Measurements from ENCODE around the gene HLA-DQB2.
"Not testable (repeated sequence)": the region's sequence is repeated elsewhere in the genome, so short reads cannot be mapped to it uniquely, and the experiment has no call there.

Gene HLA-DQB2

DNA sequence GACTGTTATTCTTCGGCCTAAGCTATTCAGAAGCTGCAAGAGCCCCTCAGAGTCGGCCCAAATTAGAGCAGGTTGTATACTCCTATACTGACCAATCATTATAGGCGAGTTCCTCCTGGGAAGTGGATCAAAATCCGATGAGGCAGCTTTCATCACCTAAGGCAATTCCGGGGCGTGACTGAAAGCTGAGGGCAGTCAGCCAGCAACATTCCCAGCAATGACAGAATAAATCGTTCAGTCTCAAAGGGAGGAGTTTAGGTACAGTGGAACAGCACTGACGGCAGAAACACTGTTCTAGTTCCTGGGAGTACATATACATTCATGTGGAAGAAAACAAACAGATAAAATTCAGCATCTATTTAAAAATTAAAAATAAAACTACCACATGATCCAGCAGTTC, 10.8 kb downstream of the HLA-DQB2 start:
- H3K27ac ChIP-seq (ENCODE audit: insufficient read depth, low read depth, low read length, poor library complexity, severe bottlenecking), result no peak overlapping the region
- H3K4me1 ChIP-seq (ENCODE audit: control insufficient read depth, insufficient read depth, low read length), result no peaks in the 10 kb centered on the region
- no peaks in the 10 kb centered on the region for H3K27me3 ChIP-seq (ENCODE audit: control insufficient read depth, insufficient read depth, low read length, poor library complexity, severe bottlenecking)
- no peaks in the 10 kb centered on the region for H3K36me3 ChIP-seq (ENCODE audit: control insufficient read depth, insufficient read depth, low read length)
- 80 to 85% methylated on average over 8 of the region's 8 CpGs for WGBS, 2 experiments
- H3K4me3 ChIP-seq (ENCODE audit: insufficient read depth, low read depth, low read length), result no peak overlapping the region
- H3K9me3 ChIP-seq (ENCODE audit: control insufficient read depth, low read length), result no peaks in the 10 kb centered on the region

DNA sequence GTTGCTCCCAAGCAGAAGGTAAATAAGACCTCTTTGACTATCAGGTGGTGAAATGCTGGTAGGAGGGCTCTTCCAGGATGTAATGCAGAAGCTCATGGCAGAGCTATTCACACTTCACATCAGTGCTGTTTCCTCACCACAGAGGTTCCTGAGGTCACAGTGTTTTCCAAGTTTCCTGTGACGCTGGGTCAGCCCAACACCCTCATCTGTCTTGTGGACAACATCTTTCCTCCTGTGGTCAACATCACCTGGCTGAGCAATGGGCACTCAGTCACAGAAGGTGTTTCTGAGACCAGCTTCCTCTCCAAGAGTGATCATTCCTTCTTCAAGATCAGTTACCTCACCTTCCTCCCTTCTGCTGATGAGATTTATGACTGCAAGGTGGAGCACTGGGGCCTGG, 17.7 kb downstream of the HLA-DQB2 start:
- WGBS, 2 experiments, result 61 to 71% methylated on average over 1 of the region's 1 CpG
- not testable (repeated sequence) for H3K36me3 ChIP-seq (ENCODE audit: control insufficient read depth, insufficient read depth, low read length); H3K27me3 ChIP-seq (ENCODE audit: control insufficient read depth, insufficient read depth, low read length, poor library complexity, severe bottlenecking); H3K9me3 ChIP-seq (ENCODE audit: control insufficient read depth, low read length); H3K4me1 ChIP-seq (ENCODE audit: control insufficient read depth, insufficient read depth, low read length); H3K4me3 ChIP-seq (ENCODE audit: insufficient read depth, low read depth, low read length); H3K27ac ChIP-seq (ENCODE audit: insufficient read depth, low read depth, low read length, poor library complexity, severe bottlenecking)

DNA sequence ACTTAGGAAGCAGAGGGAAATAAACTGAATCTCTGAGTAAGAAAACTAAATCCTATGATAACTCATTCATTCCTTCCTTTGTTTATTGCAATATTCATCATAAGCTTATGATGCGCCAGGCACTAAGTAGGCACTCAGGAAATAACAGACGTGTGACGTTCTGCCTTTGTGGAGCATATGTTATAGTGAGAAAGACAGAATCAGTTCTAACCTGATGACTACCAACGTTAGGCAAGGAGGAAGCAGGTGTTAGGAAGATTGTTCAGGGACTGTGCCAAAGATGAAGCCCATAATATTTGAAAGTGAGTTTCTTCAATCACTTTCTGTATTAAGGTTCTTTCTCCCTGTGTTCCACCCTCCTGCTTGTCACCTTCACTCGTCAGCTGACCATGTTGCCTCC, 18.6 kb downstream of the HLA-DQB2 start:
- no peaks in the 10 kb centered on the region for H3K9me3 ChIP-seq (ENCODE audit: control insufficient read depth, low read length)
- no peak overlapping the region for H3K27ac ChIP-seq (ENCODE audit: insufficient read depth, low read depth, low read length, poor library complexity, severe bottlenecking)
- no peak overlapping the region for H3K4me3 ChIP-seq (ENCODE audit: insufficient read depth, low read depth, low read length)
- H3K4me1 ChIP-seq (ENCODE audit: control insufficient read depth, insufficient read depth, low read length), result no peaks in the 10 kb centered on the region
- 75 to 76% methylated on average over 5 of the region's 5 CpGs for WGBS, 2 experiments
- H3K27me3 ChIP-seq (ENCODE audit: control insufficient read depth, insufficient read depth, low read length, poor library complexity, severe bottlenecking), result no peaks in the 10 kb centered on the region
- no peaks in the 10 kb centered on the region for H3K36me3 ChIP-seq (ENCODE audit: control insufficient read depth, insufficient read depth, low read length)

DNA sequence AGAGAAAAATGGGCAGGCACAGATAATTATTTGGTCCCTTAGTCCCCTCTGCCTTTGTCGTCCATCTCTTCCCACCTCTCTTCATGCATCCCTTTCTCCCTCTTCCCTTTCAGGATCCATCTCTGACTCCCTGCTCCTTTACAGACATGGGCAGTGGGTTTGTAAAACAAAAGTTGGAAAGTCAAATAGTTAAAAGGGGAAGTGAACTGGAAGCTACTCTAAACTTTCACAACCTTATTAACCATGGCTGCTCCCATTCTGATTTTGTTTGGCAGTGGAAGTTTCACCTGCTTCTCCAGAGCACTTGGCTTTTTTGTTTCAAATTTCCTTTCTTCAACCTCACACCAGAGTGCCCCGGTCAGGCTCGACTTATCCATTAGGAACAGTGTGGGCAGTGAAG, 21.0 kb downstream of the HLA-DQB2 start:
- H3K27me3 ChIP-seq (ENCODE audit: control insufficient read depth, insufficient read depth, low read length, poor library complexity, severe bottlenecking), result no peaks in the 10 kb centered on the region
- no peaks in the 10 kb centered on the region for H3K36me3 ChIP-seq (ENCODE audit: control insufficient read depth, insufficient read depth, low read length)
- H3K4me3 ChIP-seq (ENCODE audit: insufficient read depth, low read depth, low read length), result no peak overlapping the region
- no peaks in the 10 kb centered on the region for H3K9me3 ChIP-seq (ENCODE audit: control insufficient read depth, low read length)
- H3K4me1 ChIP-seq (ENCODE audit: control insufficient read depth, insufficient read depth, low read length), result no peaks in the 10 kb centered on the region
- WGBS, 2 experiments, result 93 to 100% methylated on average over 3 of the region's 3 CpGs
- H3K27ac ChIP-seq (ENCODE audit: insufficient read depth, low read depth, low read length, poor library complexity, severe bottlenecking), result no peak overlapping the region

DNA sequence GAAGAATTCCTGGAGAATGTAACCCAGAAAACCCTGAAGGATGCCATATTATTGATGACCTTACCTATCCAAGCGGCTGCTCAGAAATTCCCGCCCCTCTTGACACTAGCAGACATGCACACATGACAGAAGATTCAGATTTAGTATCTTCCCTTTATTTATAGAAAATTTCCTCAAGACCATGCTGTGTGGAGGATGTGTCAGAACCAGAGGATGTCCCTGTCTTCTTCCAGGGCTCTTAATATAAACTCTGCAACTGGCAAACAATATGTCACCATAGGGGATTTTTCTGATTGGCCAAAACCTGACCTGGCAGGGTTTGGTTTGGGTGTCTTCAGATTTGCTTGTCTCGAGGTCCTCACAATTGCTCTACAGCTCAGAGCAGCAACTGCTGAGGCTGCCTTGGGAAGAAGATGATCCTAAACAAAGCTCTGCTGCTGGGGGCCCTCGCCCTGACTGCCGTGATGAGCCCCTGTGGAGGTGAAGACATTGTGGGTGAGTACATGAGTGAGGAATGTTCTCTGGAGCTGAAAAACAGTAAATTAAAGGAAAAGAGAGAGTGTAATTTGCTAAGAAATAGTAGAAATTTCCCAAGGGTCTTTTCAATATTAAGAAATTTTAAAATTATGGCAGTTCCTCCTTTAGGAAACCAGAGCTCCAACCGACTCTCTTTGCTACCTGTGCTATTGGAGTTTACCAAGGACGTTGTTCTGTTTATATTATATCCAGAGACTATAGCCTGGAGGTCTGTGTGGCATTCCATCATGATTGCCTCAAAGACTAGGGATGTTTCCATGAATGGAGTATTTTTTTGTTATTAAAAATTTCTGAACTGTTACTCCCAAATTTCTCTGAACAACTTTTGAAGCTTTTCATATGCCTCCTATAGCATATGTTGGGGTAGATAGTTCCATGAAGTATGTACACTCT, 22.0 kb downstream of the HLA-DQB2 start, which contains the start of gene HLA-DQA2:
Gene HLA-DQA2 (plus strand): TSS at position 361 of the 930 bp plus-strand sequence. CDS start 53 bp downstream, at position 414.
- Histone ChIP-seq H3K4me1 (ENCODE audit: control insufficient read depth, insufficient read depth, low read length) (no peaks in the 10 kb centered on the region), H3K9me3 (ENCODE audit: control insufficient read depth, low read length) (no peaks in the 10 kb centered on the region), H3K27ac (ENCODE audit: insufficient read depth, low read depth, low read length, poor library complexity, severe bottlenecking) (no peak within 1 kb of the TSS), H3K4me3 (ENCODE audit: insufficient read depth, low read depth, low read length) (no peak within 1 kb of the TSS), H3K27me3 (ENCODE audit: control insufficient read depth, insufficient read depth, low read length, poor library complexity, severe bottlenecking) (no peaks in the 10 kb centered on the region), H3K36me3 (ENCODE audit: control insufficient read depth, insufficient read depth, low read length) (no peaks in the 10 kb centered on the region)
- WGBS, 2 experiments, result 75 to 83% methylated on average over 7 of the region's 7 CpGs

DNA sequence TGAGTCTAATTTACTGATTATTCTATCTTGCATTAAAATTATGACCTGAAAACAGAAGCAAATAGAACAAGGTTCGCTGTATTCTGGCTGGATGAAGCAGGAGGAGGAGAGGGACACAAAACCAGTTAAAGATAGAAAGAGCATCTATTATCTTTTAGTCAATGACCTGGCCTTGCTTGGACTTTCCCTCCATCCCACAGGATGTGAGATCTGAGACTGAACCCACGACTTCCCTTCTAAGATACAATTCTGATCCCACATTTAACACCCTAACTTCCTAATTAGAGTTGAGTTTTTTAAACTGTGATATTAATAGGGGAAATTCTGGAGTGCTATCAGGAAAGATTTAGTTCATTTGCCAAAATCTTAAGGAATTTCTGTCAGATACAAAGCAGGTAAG, 25.2 kb downstream of the HLA-DQB2 start:
- no peaks in the 10 kb centered on the region for H3K36me3 ChIP-seq (ENCODE audit: control insufficient read depth, insufficient read depth, low read length)
- 43 to 72% methylated on average over 1 to 2 of the region's 2 CpGs for WGBS, 2 experiments
- no peak overlapping the region for H3K27ac ChIP-seq (ENCODE audit: insufficient read depth, low read depth, low read length, poor library complexity, severe bottlenecking)
- no peak overlapping the region for H3K4me3 ChIP-seq (ENCODE audit: insufficient read depth, low read depth, low read length)
- H3K9me3 ChIP-seq (ENCODE audit: control insufficient read depth, low read length), result no peaks in the 10 kb centered on the region
- H3K4me1 ChIP-seq (ENCODE audit: control insufficient read depth, insufficient read depth, low read length), result no peaks in the 10 kb centered on the region
- H3K27me3 ChIP-seq (ENCODE audit: control insufficient read depth, insufficient read depth, low read length, poor library complexity, severe bottlenecking), result no peaks in the 10 kb centered on the region

DNA sequence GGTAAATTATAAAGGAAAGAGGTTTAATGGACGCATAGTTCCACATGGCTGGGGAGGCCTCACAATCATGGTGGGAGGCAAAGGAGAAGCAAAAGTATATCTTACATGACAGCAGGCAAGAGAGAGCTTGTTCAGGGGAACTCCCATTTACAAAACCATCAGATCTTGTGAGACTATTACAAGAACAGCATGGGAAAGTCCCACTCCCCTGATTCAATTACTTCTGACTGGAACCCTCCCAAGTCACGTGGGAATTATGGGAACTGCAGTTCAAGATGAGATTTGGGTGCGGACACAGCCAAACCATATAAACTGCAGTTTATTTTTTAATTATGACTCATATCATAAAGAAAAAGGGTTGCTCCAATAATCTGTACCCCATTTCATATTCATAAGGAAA, 44.5 kb downstream of the HLA-DQB2 start:
- 68 to 90% methylated on average over 3 of the region's 3 CpGs for WGBS, 2 experiments
- Histone ChIP-seq H3K36me3 (ENCODE audit: control insufficient read depth, insufficient read depth, low read length) (no peaks in the 10 kb centered on the region), H3K9me3 (ENCODE audit: control insufficient read depth, low read length) (peaks cover 2% of the 10 kb centered on the region), H3K4me3 (ENCODE audit: insufficient read depth, low read depth, low read length) (no peak overlapping the region), H3K4me1 (ENCODE audit: control insufficient read depth, insufficient read depth, low read length) (no peaks in the 10 kb centered on the region), H3K27ac (ENCODE audit: insufficient read depth, low read depth, low read length, poor library complexity, severe bottlenecking) (no peak overlapping the region), H3K27me3 (ENCODE audit: control insufficient read depth, insufficient read depth, low read length, poor library complexity, severe bottlenecking) (no peaks in the 10 kb centered on the region)

DNA sequence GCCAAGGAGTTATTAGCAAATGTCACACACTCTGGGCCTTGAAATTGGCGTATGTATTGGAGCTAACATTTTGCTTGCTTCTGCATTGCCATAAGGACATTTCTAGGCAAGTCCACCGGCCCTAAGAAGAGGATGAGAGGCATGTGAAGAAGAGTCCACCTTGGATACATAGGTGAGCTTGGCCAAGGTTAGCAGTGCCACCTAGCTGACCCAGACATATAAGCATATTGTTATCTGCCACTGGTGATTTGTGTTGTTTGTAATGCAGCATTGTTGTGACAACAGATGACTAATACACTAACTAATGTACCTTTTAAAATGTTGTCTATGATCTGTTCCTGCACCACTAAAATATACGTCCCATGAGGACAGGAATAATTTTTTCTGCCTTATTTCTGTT, 46.9 kb downstream of the HLA-DQB2 start:
- Histone ChIP-seq H3K27ac (ENCODE audit: insufficient read depth, low read depth, low read length, poor library complexity, severe bottlenecking) (no peak overlapping the region), H3K27me3 (ENCODE audit: control insufficient read depth, insufficient read depth, low read length, poor library complexity, severe bottlenecking) (no peaks in the 10 kb centered on the region), H3K4me1 (ENCODE audit: control insufficient read depth, insufficient read depth, low read length) (no peaks in the 10 kb centered on the region), H3K36me3 (ENCODE audit: control insufficient read depth, insufficient read depth, low read length) (no peaks in the 10 kb centered on the region), H3K9me3 (ENCODE audit: control insufficient read depth, low read length) (no peaks in the 10 kb centered on the region), H3K4me3 (ENCODE audit: insufficient read depth, low read depth, low read length) (no peak overlapping the region)
- 78 to 81% methylated on average over 2 to 3 of the region's 3 CpGs for WGBS, 2 experiments

DNA sequence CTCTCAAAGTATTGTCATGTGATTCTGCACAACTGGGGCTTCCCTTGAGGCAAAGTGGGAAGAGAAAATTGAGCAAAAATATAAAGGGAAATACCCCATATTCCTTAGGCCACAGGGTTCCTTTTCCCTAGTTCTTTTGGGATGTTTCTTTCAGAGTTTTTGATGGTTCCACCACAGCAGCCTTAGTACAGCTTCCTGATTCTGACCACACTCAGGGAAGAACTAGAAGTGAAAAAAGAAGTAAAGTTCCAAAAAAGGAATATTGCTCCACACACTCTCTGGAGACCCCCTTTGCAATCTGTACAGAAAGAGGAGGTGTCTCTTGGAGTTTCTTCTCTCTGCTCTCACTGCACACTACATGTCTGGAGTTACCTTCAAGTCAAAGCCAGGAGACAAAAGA, 50.1 kb downstream of the HLA-DQB2 start:
- Histone ChIP-seq H3K4me1 (ENCODE audit: control insufficient read depth, insufficient read depth, low read length) (no peaks in the 10 kb centered on the region), H3K36me3 (ENCODE audit: control insufficient read depth, insufficient read depth, low read length) (no peaks in the 10 kb centered on the region), H3K27ac (ENCODE audit: insufficient read depth, low read depth, low read length, poor library complexity, severe bottlenecking) (no peak overlapping the region), H3K4me3 (ENCODE audit: insufficient read depth, low read depth, low read length) (no peak overlapping the region), H3K27me3 (ENCODE audit: control insufficient read depth, insufficient read depth, low read length, poor library complexity, severe bottlenecking) (no peaks in the 10 kb centered on the region), H3K9me3 (ENCODE audit: control insufficient read depth, low read length) (no peaks in the 10 kb centered on the region)

DNA sequence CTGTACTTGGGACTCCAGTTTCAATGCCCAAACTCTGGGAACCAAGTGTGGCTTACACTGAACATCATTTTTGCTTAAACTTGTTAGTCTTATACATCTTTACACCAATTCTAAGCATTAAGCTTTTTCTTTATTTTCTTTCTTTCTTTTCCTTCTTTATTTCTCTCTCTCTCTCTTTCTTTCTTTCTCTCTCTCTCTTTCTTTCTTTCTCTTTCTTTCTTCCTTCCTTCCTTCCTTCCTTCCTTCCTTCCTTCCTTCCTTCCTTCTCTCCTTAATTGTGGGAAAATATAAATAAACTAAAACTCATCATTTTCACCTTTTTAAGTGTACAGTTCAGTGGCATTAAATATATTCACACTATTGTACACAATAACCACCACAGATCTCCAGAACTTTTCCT, 53.7 kb downstream of the HLA-DQB2 start:
- Histone ChIP-seq H3K27ac (ENCODE audit: insufficient read depth, low read depth, low read length, poor library complexity, severe bottlenecking) (no peak overlapping the region), H3K36me3 (ENCODE audit: control insufficient read depth, insufficient read depth, low read length) (no peaks in the 10 kb centered on the region), H3K4me3 (ENCODE audit: insufficient read depth, low read depth, low read length) (no peak overlapping the region), H3K4me1 (ENCODE audit: control insufficient read depth, insufficient read depth, low read length) (no peaks in the 10 kb centered on the region), H3K27me3 (ENCODE audit: control insufficient read depth, insufficient read depth, low read length, poor library complexity, severe bottlenecking) (no peaks in the 10 kb centered on the region), H3K9me3 (ENCODE audit: control insufficient read depth, low read length) (no peaks in the 10 kb centered on the region)

Data from ectodermal cell (in vitro differentiated cells).